A673 (cell line): Measurements from ENCODE around the gene EFNA3. TPM values are rescaled to one million over a fixed set of nuclear protein-coding genes. Genes with fewer than 3 reads are reported as not detected.

Source experiments
- BruUV-seq: library from RNA; stranded (reverse); fragments of 400-500 nt; replicated peaks from 2 replicates; lab custom pipeline; 2021; lab: Mats Ljungman, UMichigan
- CTCF ChIA-PET: fragments of 300-600 bp; sonication (Branson Sonifier 250); formaldehyde crosslinking; loops from one replicate; lab custom pipeline; 2022; ENCODE audit warnings: antibody characterized with exemption; lab: Charles Lee
- POLR2A ChIA-PET: fragments of 300-600 bp; sonication (Branson Sonifier 250); formaldehyde crosslinking; loops from one replicate; lab custom pipeline; 2022; ENCODE audit warnings: antibody characterized with exemption; ENCODE audit not compliant: low non-redundant PET; lab: Charles Lee
- DNase-seq: peaks from one replicate; pipeline ENCODE4 v3.0.0-alpha.2; 2015; ENCODE audit warnings: low spot score
- H3K27ac ChIP-seq: fragments of 200-600 bp; sonication (generic); 2 replicates; pipeline ENCODE4 v1.5.1; 2016; ENCODE audit warnings: mixed run types, low read depth, mild to moderate bottlenecking, mixed read lengths, antibody characterized with exemption, low read length; ENCODE audit not compliant: poor library complexity, severe bottlenecking
- H3K27me3 ChIP-seq: fragments of 200-600 bp; sonication (generic); replicated peaks from 2 replicates; pipeline ENCODE4 v1.6.1; 2017; ENCODE audit warnings: mixed run types, low read depth, mild to moderate bottlenecking, mixed read lengths, antibody characterized with exemption, low read length; ENCODE audit not compliant: insufficient read depth, poor library complexity
- H3K36me3 ChIP-seq: fragments of 200-600 bp; sonication (generic); 2 replicates; pipeline ENCODE4 v1.6.1; 2016; ENCODE audit warnings: mixed run types, mild to moderate bottlenecking, mixed read lengths, antibody characterized with exemption, low read length; ENCODE audit not compliant: insufficient read depth, poor library complexity, severe bottlenecking
- H3K4me1 ChIP-seq: fragments of 200-600 bp; sonication (generic); 2 replicates; pipeline ENCODE4 v1.6.1; 2017; ENCODE audit warnings: mixed run types, mild to moderate bottlenecking, mixed read lengths, antibody characterized with exemption, low read length; ENCODE audit not compliant: insufficient read depth, poor library complexity, severe bottlenecking
- H3K4me3 ChIP-seq: fragments of 200-600 bp; sonication (generic); 2 replicates; pipeline ENCODE4 v1.5.1; 2016; ENCODE audit warnings: low read depth, mixed run types, mild to moderate bottlenecking, mixed read lengths, low read length; ENCODE audit not compliant: poor library complexity, severe bottlenecking
- H3K9me3 ChIP-seq: fragments of 200-600 bp; sonication (generic); 2 replicates; pipeline ENCODE4 v1.6.1; 2016; ENCODE audit warnings: mixed run types, low read depth, mild to moderate bottlenecking, mixed read lengths, antibody characterized with exemption, low read length; ENCODE audit not compliant: poor library complexity, severe bottlenecking
- EZH2 ChIP-seq: fragments of 200-600 bp; sonication (generic); IDR thresholded peaks from 2 replicates; pipeline ENCODE4 v1.6.1; 2017; ENCODE audit warnings: borderline replicate concordance, low read depth, mild to moderate bottlenecking, mixed read lengths, antibody characterized with exemption, low read length; ENCODE audit not compliant: poor library complexity, severe bottlenecking
- intact Hi-C: fragments of 100-400 bp; cut with micrococcal nuclease; formaldehyde crosslinking; loops from one replicate; pipeline ENCODE4 v1.10.0; 2022; ENCODE audit not compliant: unreplicated experiment
- total RNA-seq: library from RNA; stranded (reverse); gene quantifications from 2 replicates; pipeline ENCODE4 v1.2.3, GENCODE V29; 2021
- TF ChIP-seq, protein P1 (sequence below): fragments of 300-800, 200-600 bp; sonication (generic); conservative IDR thresholded peaks from 2 replicates; pipeline ENCODE4 v1.5.1; 2017; ENCODE audit warnings: low read depth, mild to moderate bottlenecking, antibody characterized with exemption, low read length, moderate library complexity, mixed read lengths

The EFNA3 gene
- total RNA-seq, 1 experiment from 2014 or later = 5.8 TPM

DNA sequence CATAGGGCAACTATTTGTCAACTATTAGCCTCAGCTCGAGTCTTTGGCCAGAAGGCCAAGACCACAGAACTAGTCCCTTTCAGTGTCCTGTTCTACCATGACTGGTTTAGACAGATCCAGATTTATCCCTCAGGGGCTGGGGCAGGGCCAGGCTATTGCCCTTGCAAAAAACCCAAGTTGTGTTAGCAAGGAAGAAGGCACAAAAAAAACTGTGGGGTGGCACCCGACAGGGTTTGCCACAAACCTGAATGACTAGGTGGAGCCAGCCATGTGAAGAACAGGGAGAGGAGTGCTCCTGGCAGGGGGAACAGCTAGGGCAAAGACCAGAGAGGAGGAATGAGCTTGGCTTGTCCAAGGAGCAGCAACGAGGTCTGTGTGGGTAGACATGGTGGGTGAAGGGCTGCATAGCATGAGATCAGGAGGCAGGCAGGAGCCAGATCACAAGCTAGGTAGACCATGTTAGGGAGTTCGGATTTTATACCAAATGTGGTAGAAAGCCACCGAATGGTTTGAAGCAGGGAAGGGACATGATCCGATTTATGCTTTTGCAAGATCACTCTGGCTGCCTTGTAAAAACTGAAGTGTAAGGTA lies 40.7 kb upstream of the EFNA3 start:
- DNase-seq = no peak
- no TSS peak for BruUV-seq
- Histone ChIP-seq H3K4me3 (no peak overlapping the region), H3K36me3 (no peaks in the 10 kb centered on the region), H3K27ac (no peak overlapping the region), H3K9me3 (no peaks in the 10 kb centered on the region), H3K4me1 (no peaks in the 10 kb centered on the region), H3K27me3 (no peaks in the 10 kb centered on the region)
- intact Hi-C loops = no loop called here
- no peak for TF ChIP-seq EZH2
- TF ChIP-seq, protein P1, sequence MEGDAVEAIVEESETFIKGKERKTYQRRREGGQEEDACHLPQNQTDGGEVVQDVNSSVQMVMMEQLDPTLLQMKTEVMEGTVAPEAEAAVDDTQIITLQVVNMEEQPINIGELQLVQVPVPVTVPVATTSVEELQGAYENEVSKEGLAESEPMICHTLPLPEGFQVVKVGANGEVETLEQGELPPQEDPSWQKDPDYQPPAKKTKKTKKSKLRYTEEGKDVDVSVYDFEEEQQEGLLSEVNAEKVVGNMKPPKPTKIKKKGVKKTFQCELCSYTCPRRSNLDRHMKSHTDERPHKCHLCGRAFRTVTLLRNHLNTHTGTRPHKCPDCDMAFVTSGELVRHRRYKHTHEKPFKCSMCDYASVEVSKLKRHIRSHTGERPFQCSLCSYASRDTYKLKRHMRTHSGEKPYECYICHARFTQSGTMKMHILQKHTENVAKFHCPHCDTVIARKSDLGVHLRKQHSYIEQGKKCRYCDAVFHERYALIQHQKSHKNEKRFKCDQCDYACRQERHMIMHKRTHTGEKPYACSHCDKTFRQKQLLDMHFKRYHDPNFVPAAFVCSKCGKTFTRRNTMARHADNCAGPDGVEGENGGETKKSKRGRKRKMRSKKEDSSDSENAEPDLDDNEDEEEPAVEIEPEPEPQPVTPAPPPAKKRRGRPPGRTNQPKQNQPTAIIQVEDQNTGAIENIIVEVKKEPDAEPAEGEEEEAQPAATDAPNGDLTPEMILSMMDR = no peak
- CTCF ChIA-PET = no interaction called here
- POLR2A ChIA-PET = no interaction called here

DNA sequence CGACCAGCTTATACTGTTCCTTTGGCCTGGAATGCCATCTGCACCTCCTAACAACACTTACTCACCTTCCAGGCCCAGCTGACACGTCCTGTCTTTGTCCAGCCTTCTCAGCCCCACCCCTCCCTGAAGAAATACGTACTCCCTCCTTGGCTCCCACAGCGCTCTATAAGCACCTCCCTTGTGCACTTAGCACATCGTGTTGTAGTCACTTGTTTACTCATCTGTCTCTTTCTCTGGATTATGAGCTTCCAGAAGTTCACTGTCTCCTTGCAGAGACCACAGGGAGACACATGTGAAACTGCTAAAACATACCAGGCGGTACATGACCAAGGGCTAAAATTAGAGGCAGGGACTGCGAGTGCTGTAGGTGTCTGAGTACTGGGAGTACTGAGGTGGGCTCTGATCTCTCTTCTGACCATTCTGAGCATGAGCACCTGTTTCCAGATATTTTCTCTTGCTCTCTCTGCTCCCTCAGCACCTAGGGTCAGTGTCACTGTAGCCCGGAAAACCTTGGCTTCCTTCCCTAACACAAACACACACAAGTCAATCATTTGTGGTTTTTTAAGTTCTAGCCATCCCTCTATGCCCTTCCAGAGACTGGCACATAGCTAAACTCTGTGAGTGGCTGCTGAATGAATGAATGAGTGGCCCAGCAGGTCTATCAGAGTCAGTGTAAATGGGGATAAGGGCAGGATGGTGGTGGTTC lies 39.9 kb upstream of the EFNA3 start:
- ChIA-PET CTCF (interaction anchor here (0.9 kb wide), 1 partner anchor 12 kb away, joined by 3 read pairs; the partner anchor contains the start of gene ADAM15), POLR2A (no interaction called here)
- no peaks in the 10 kb centered on the region for H3K9me3 ChIP-seq
- H3K4me3 ChIP-seq = no peak overlapping the region
- BruUV-seq = no TSS peak
- TF ChIP-seq, protein P1 = no peak
- no peak for TF ChIP-seq EZH2
- H3K4me1 ChIP-seq = no peaks in the 10 kb centered on the region
- H3K36me3 ChIP-seq = no peaks in the 10 kb centered on the region
- no peak for DNase-seq
- intact Hi-C loops = no loop called here
- no peaks in the 10 kb centered on the region for H3K27me3 ChIP-seq
- no peak overlapping the region for H3K27ac ChIP-seq

DNA sequence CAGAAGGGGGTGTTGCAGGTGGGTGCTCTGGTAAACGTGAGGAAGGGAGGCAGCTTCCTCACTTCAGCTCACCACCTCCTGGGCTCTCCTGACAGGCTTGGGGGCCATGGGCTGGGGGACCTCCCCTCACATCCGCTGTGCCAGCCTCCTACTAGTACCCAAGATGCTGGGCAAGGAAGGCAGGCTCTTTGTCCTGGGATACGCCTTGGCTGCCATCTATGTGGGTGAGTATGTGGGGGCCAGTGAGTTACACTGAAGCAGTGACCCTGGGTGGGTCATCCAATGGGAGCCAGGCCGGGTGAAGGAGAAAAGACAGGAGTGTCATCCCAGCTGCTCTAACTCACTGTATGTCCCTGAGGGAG lies 39.3 kb upstream of the EFNA3 start:
- ChIA-PET CTCF (interaction anchor here (0.9 kb wide), 1 partner anchor 12 kb away, joined by 3 read pairs; the partner anchor contains the start of gene ADAM15), POLR2A (no interaction called here)
- no peak for TF ChIP-seq EZH2
- TF ChIP-seq, protein P1 = no peak
- Histone ChIP-seq H3K36me3 (no peaks in the 10 kb centered on the region), H3K4me3 (no peak overlapping the region), H3K4me1 (no peaks in the 10 kb centered on the region), H3K27me3 (no peaks in the 10 kb centered on the region), H3K27ac (no peak overlapping the region), H3K9me3 (no peaks in the 10 kb centered on the region)
- no TSS peak for BruUV-seq
- intact Hi-C loops = no loop called here
- no peak for DNase-seq
